Activated CD4-positive, alpha-beta T cell treated with anti-CD3 and anti-CD28 coated beads for 24 hours (primary cell): Measurements from ENCODE around the gene TOR3A.

ENCODE experiments used
- DNase-seq, 2 donors: peaks; one replicate each; pipeline ENCODE4 v3.0.0-alpha.2; 2020; ENCODE audit warnings: low read depth in 2 of 2

The TOR3A gene

GRCh38 chr1:179145521-179145920 is 63.7 kb downstream of the TOR3A start:
- no peak for DNase-seq
